AG10803 (cell line): Measurements from ENCODE around the gene FBN1.
A peak's percentile ranks its signal among the peaks of the same experiment; 100 is the strongest.

Source experiments
- DNase-seq: peaks from one replicate; pipeline ENCODE4 v3.0.0; 2010; ENCODE audit warnings: low read depth
- H3K4me3 ChIP-seq: 2 replicates; pipeline ENCODE4 v1.5.1; 2011; ENCODE audit warnings: mild to moderate bottlenecking, low read length, control low read depth
- TF ChIP-seq, protein P1 (sequence below): conservative IDR thresholded peaks from 2 replicates; pipeline ENCODE4 v1.5.1; 2011; ENCODE audit warnings: mild to moderate bottlenecking, low read length, control low read depth, inconsistent platforms

FBN1 gene

GRCh38 chr15:48578965-48579364 is 66.5 kb downstream of the FBN1 start:
- TF ChIP-seq, protein P1, sequence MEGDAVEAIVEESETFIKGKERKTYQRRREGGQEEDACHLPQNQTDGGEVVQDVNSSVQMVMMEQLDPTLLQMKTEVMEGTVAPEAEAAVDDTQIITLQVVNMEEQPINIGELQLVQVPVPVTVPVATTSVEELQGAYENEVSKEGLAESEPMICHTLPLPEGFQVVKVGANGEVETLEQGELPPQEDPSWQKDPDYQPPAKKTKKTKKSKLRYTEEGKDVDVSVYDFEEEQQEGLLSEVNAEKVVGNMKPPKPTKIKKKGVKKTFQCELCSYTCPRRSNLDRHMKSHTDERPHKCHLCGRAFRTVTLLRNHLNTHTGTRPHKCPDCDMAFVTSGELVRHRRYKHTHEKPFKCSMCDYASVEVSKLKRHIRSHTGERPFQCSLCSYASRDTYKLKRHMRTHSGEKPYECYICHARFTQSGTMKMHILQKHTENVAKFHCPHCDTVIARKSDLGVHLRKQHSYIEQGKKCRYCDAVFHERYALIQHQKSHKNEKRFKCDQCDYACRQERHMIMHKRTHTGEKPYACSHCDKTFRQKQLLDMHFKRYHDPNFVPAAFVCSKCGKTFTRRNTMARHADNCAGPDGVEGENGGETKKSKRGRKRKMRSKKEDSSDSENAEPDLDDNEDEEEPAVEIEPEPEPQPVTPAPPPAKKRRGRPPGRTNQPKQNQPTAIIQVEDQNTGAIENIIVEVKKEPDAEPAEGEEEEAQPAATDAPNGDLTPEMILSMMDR: no peak
- DNase-seq: peak; percentile 56
- H3K4me3 ChIP-seq: no peak overlapping the region

- no peak for DNase-seq
- TF ChIP-seq, protein P1: no peak
- H3K4me3 ChIP-seq: no peak overlapping the region
Observed at GRCh38 chr15:48577469-48577868, 68.0 kb downstream of the FBN1 start.

DNA sequence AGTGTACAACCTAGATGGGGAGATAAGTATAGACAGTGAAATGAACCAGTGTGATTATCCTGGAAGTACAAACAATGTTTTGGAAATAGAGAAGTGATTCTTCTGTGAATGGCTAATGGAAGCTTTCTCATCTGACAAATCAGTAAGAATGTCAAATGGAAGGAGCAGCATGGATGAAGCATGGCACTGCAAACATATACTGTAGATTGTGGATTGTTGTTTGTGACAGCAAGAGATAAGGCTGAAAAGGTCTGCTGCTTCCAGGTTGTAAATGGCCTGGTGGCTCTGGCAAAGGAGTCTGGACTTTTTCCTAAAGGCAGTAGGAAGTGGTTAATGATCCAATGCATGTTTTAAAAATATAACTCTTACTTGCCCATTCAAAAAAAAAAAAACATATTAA is 71.3 kb downstream of the FBN1 start:
- no peak overlapping the region for H3K4me3 ChIP-seq
- TF ChIP-seq, protein P1: no peak

DNA sequence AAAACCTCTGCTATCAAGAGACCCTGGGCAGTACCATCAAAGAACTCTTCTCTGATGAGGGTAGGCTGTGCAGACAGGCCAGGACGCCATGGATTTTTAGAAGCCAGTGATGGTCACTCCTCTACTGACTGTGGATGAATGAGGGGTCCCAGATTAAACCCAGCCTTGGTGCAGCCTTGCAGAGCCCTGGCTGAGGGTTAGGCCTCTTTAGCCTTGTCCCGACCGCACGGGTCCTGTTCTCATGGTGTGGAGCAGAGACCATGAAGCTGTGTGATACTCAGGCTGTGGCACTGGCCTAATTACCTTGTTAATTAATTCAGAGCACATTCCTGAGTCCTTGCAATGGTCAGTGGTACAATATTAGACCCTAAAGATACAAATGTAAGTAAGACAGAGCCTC is 71.7 kb downstream of the FBN1 start:
- no peak for DNase-seq
- TF ChIP-seq, protein P1: no peak
- H3K4me3 ChIP-seq: no peak overlapping the region

More for the DNA sequence above, 71.3 kb downstream of the FBN1 start:
- no peak for DNase-seq

DNA sequence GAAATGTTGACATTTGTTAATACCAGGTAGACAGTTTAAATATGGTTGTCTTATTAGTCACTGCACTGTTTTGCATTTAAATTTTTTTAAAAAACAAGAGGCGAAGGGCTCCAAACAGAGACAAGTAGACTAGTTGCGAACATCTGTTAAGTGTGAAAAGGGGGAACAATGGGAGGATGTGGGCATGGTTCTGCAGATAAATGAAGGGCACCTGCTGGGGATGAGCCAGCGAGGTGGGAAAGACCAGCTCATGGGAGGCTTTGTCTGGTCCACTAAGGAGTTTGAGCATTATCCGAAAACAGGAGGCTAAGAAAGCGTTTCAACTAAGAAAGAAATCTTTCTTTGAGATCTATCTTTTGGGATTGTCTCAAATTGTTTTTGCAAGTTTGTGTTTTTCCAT is 72.7 kb downstream of the FBN1 start:
- no peak overlapping the region for H3K4me3 ChIP-seq
- TF ChIP-seq, protein P1: no peak
- DNase-seq: no peak

DNA sequence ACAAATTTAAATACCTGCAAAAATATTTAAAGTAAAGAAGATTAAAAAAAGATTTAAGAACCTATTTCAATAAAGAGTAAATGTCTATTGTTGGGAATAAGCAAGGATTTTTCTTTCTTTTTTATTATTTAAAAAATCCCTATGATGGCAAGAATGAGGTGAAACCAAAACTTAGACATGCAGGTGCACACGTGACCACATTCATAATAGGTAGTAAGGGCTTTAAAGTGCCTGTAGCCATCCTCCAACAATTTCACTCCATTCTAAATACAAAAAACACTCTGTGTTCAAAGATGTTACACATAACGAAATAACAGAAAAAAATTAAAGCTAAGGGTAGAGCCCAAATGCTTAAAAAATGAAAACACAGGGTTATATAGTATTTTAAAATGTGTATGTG is 74.0 kb downstream of the FBN1 start:
- no peak overlapping the region for H3K4me3 ChIP-seq
- no peak for DNase-seq
- TF ChIP-seq, protein P1: no peak

GRCh38 chr15:48570822-48571221 is 74.7 kb downstream of the FBN1 start:
- DNase-seq: no peak
- TF ChIP-seq, protein P1: no peak
- no peak overlapping the region for H3K4me3 ChIP-seq
